DOHH2 (cell line): ENCODE results near the gene ITPKB.

Source experiments
- H3F3A ChIP-seq: fragments of 200-600 bp; sonication (generic), shearing (Covaris generic); 2 replicates; pipeline ENCODE4 v1.6.0; 2016; ENCODE audit warnings: antibody characterized with exemption, mild to moderate bottlenecking; ENCODE audit not compliant: control insufficient read depth, insufficient read depth
- H3K27ac ChIP-seq: fragments of 200-600 bp; sonication (generic); 2 replicates; pipeline ENCODE4 v1.5.1; 2014; ENCODE audit warnings: low read depth, mild to moderate bottlenecking, low read length, moderate library complexity
- H3K27me3 ChIP-seq: fragments of 200-600 bp; sonication (generic); 2 replicates; pipeline ENCODE4 v1.6.1; 2014; ENCODE audit warnings: mild to moderate bottlenecking, low read length, mixed read lengths; ENCODE audit not compliant: control insufficient read depth
- H3K36me3 ChIP-seq: fragments of 200-600 bp; sonication (generic); 2 replicates; pipeline ENCODE4 v1.6.1; 2014; ENCODE audit warnings: mild to moderate bottlenecking, low read length, moderate library complexity, mixed read lengths; ENCODE audit not compliant: control insufficient read depth
- H3K4me1 ChIP-seq: fragments of 200-600 bp; sonication (generic); 2 replicates; pipeline ENCODE4 v1.6.1; 2014; ENCODE audit warnings: mild to moderate bottlenecking, low read length, mixed read lengths; ENCODE audit not compliant: control insufficient read depth
- H3K4me2 ChIP-seq: fragments of 200-600 bp; sonication (generic); 2 replicates; pipeline ENCODE4 v1.6.0; 2014; ENCODE audit warnings: mild to moderate bottlenecking, low read length, moderate library complexity
- H3K4me3 ChIP-seq: fragments of 200-600 bp; sonication (generic); 2 replicates; pipeline ENCODE4 v1.5.1; 2014; ENCODE audit warnings: mild to moderate bottlenecking, low read length, mixed read lengths
- H3K79me2 ChIP-seq: fragments of 200-600 bp; sonication (generic); 2 replicates; pipeline ENCODE4 v1.6.1; 2014; ENCODE audit warnings: mild to moderate bottlenecking, low read length, mixed read lengths; ENCODE audit not compliant: control insufficient read depth
- H3K9me2 ChIP-seq: fragments of 200-600 bp; sonication (generic); replicated peaks from 2 replicates; pipeline ENCODE4 v1.6.1; 2014; ENCODE audit warnings: mild to moderate bottlenecking, low read length, mixed read lengths; ENCODE audit not compliant: control insufficient read depth
- H3K9me3 ChIP-seq: fragments of 200-600 bp; sonication (generic); 2 replicates; pipeline ENCODE4 v1.6.1; 2014; ENCODE audit warnings: antibody characterized with exemption, low read length, mixed read lengths; ENCODE audit not compliant: control insufficient read depth, insufficient read depth
- H4K20me1 ChIP-seq: fragments of 200-600 bp; sonication (generic); 2 replicates; pipeline ENCODE4 v1.6.0; 2014; ENCODE audit warnings: low read depth, mild to moderate bottlenecking, antibody characterized with exemption, low read length, moderate library complexity; ENCODE audit not compliant: control insufficient read depth, insufficient read depth
- EZH2phosphoT487 ChIP-seq: fragments of 200-600 bp; sonication (generic); IDR thresholded peaks from 2 replicates; pipeline ENCODE4 v1.6.1; 2017; ENCODE audit warnings: borderline replicate concordance, mild to moderate bottlenecking, antibody characterized with exemption, low read length, moderate library complexity, mixed read lengths
- TF ChIP-seq, protein P1 (sequence below): fragments of 200-600 bp; sonication (generic); IDR thresholded peaks from one replicate; pipeline ENCODE4 v1.5.1; 2014; ENCODE audit warnings: antibody characterized with exemption, mild to moderate bottlenecking, low read depth, low read length; ENCODE audit not compliant: poor library complexity, severe bottlenecking

The ITPKB gene

DNA sequence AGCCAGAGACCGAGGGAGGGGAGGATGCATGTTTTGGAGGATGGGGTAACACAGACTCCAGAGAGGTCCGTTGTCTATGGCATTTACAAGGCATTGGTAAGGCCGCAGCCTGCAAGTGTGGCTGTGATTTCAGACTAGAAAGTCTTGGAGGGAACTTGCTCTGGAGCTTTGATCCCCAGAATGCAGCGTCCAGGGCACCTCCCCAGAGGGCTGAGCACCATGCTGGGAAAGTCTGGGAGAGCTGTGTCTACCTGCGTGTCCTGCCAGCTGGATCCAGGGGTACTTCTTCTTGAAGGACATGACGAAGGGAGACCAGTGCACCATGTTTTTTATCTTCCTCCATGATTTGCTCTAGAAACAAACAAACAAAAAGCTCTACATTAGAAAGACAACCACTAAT, 90.7 kb downstream of the ITPKB start:
- H4K20me1 ChIP-seq, result peaks cover 3% of the 10 kb centered on the region; the same call in 1 of the 2 replicates
- H3K4me2 ChIP-seq, result no peak overlapping the region
- H3K36me3 ChIP-seq, result peaks cover 57% of the 10 kb centered on the region
- no peak overlapping the region for H3K4me3 ChIP-seq
- H3K79me2 ChIP-seq, result peaks cover 17% of the 10 kb centered on the region
- H3K9me2 ChIP-seq, result no peaks in the 10 kb centered on the region
- peaks cover 42% of the 10 kb centered on the region for H3K4me1 ChIP-seq
- H3K27ac ChIP-seq, result no peak overlapping the region
- no peaks in the 10 kb centered on the region for H3K27me3 ChIP-seq
- TF ChIP-seq EZH2phosphoT487, result no peak
- TF ChIP-seq, protein P1, sequence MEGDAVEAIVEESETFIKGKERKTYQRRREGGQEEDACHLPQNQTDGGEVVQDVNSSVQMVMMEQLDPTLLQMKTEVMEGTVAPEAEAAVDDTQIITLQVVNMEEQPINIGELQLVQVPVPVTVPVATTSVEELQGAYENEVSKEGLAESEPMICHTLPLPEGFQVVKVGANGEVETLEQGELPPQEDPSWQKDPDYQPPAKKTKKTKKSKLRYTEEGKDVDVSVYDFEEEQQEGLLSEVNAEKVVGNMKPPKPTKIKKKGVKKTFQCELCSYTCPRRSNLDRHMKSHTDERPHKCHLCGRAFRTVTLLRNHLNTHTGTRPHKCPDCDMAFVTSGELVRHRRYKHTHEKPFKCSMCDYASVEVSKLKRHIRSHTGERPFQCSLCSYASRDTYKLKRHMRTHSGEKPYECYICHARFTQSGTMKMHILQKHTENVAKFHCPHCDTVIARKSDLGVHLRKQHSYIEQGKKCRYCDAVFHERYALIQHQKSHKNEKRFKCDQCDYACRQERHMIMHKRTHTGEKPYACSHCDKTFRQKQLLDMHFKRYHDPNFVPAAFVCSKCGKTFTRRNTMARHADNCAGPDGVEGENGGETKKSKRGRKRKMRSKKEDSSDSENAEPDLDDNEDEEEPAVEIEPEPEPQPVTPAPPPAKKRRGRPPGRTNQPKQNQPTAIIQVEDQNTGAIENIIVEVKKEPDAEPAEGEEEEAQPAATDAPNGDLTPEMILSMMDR, result no peak
- peaks cover 14% of the 10 kb centered on the region for H3F3A ChIP-seq
- no peaks in the 10 kb centered on the region for H3K9me3 ChIP-seq

DNA sequence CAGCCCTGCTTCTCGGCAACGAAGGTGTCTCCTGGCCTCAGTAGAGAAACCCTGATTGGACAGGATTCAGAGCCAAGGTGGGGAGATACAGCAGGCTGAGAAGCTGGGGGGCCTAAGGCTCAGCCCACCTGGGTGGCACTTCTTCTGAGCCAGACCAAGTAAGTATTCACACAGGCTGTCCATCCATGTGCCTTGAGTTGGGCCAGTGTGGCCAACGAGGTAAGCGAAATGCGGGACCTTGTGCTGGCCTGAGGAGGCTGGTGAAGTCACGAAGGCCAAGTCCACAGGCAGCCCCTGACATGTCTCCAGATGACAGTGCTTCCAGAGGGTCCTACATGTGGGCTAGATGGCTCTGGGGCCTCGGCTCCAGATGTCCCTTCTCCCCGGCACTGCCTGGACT, 91.4 kb downstream of the ITPKB start:
- Histone ChIP-seq H3K9me2 (no peaks in the 10 kb centered on the region), H3K9me3 (no peaks in the 10 kb centered on the region), H3K4me2 (no peak overlapping the region), H3K36me3 (peaks cover 56% of the 10 kb centered on the region), H4K20me1 (peaks cover 3% of the 10 kb centered on the region; the same call in 1 of the 2 replicates), H3K27me3 (no peaks in the 10 kb centered on the region), H3F3A (peaks cover 15% of the 10 kb centered on the region), H3K27ac (no peak overlapping the region), H3K4me3 (no peak overlapping the region), H3K4me1 (peaks cover 49% of the 10 kb centered on the region), H3K79me2 (peaks cover 21% of the 10 kb centered on the region)
- TF ChIP-seq, protein P1, result no peak
- no peak for TF ChIP-seq EZH2phosphoT487

GRCh38 chr1:226646870-226647449, 92.1 kb downstream of the ITPKB start:
- H3K4me2 ChIP-seq, result no peak overlapping the region
- peaks cover 63% of the 10 kb centered on the region for H3K36me3 ChIP-seq
- no peaks in the 10 kb centered on the region for H3K9me3 ChIP-seq
- H3K27ac ChIP-seq, result no peak overlapping the region
- peaks cover 53% of the 10 kb centered on the region for H3K4me1 ChIP-seq
- peaks cover 15% of the 10 kb centered on the region for H3F3A ChIP-seq
- peaks cover 26% of the 10 kb centered on the region for H3K79me2 ChIP-seq
- no peaks in the 10 kb centered on the region for H3K9me2 ChIP-seq
- H4K20me1 ChIP-seq, result peaks cover 3% of the 10 kb centered on the region; the same call in 1 of the 2 replicates
- no peaks in the 10 kb centered on the region for H3K27me3 ChIP-seq
- no peak overlapping the region for H3K4me3 ChIP-seq
- TF ChIP-seq, protein P1, result no peak
- no peak for TF ChIP-seq EZH2phosphoT487
